Hepatocyte (in vitro differentiated cells): ENCODE results near the gene SSBP2. TPM values are rescaled to one million over a fixed set of nuclear protein-coding genes. Genes with fewer than 3 reads are reported as not detected.

Source experiments
- DNase-seq: peaks from one replicate; pipeline ENCODE4 v3.0.0-alpha.2; 2016; ENCODE audit warnings: low spot score
- H2AFZ ChIP-seq: fragments of 200-600 bp; sonication (generic); 2 replicates; pipeline ENCODE4 v1.6.0; 2016; ENCODE audit warnings: antibody characterized with exemption, mild to moderate bottlenecking
- H3K27ac ChIP-seq: fragments of 200-600 bp; sonication (generic); 2 replicates; pipeline ENCODE4 v1.5.1; 2016; ENCODE audit warnings: mild to moderate bottlenecking
- H3K27me3 ChIP-seq: fragments of 200-600 bp; sonication (generic); 2 replicates; pipeline ENCODE4 v1.6.1; 2016
- H3K36me3 ChIP-seq: fragments of 200-600 bp; sonication (generic); replicated peaks from 2 replicates; pipeline ENCODE4 v1.5.1; 2016; ENCODE audit warnings: low read depth; ENCODE audit not compliant: insufficient read depth
- H3K4me1 ChIP-seq: fragments of 200-600 bp; sonication (generic); 2 replicates; pipeline ENCODE4 v1.5.1; 2016; ENCODE audit warnings: mild to moderate bottlenecking, moderate library complexity; ENCODE audit not compliant: insufficient read depth
- H3K4me2 ChIP-seq: fragments of 200-600 bp; sonication (generic); 2 replicates; pipeline ENCODE4 v1.6.0; 2016
- H3K4me3 ChIP-seq: fragments of 200-600 bp; sonication (generic); 2 replicates; pipeline ENCODE4 v1.5.1; 2016; ENCODE audit warnings: mild to moderate bottlenecking
- H3K79me2 ChIP-seq: fragments of 200-600 bp; sonication (generic); 2 replicates; pipeline ENCODE4 v1.6.0; 2017; ENCODE audit warnings: mild to moderate bottlenecking
- H3K9me2 ChIP-seq: fragments of 200-600 bp; sonication (generic); replicated peaks from 2 replicates; pipeline ENCODE4 v1.6.0; 2017; ENCODE audit warnings: mild to moderate bottlenecking; ENCODE audit not compliant: insufficient read depth
- H3K9me3 ChIP-seq: fragments of 200-600 bp; sonication (generic); 2 replicates; pipeline ENCODE4 v1.5.1; 2016; ENCODE audit warnings: low read depth, mild to moderate bottlenecking
- H4K20me1 ChIP-seq: fragments of 200-600 bp; sonication (generic); 2 replicates; pipeline ENCODE4 v1.6.0; 2016; ENCODE audit warnings: mild to moderate bottlenecking; ENCODE audit not compliant: insufficient read depth, poor library complexity, severe bottlenecking
- EZH2 ChIP-seq: fragments of 200-600 bp; sonication (generic); IDR thresholded peaks from 2 replicates; pipeline ENCODE4 v1.6.1; 2016; ENCODE audit warnings: antibody characterized with exemption, mild to moderate bottlenecking, borderline replicate concordance
- EZH2phosphoT487 ChIP-seq: fragments of 200-600 bp; sonication (generic); IDR thresholded peaks from one replicate; pipeline ENCODE4 v1.6.1; 2018; ENCODE audit warnings: antibody characterized with exemption, mild to moderate bottlenecking, low read depth, moderate library complexity; ENCODE audit not compliant: unreplicated experiment, severe bottlenecking
- WGBS: methylation state at CpG from one replicate; pipeline ENCODE4 v1.1.6; 2016; ENCODE audit warnings: low lambda C conversion rate; ENCODE audit errors: missing lambda C conversion rate; 5-methylcytosine and 5-hydroxymethylcytosine counted together
- polyA plus RNA-seq: library from polyadenylated mRNA; unstranded; fragments of >200 nt; fragmentation: Nextera tagmentation; extraction: Ambion mirVana; gene quantifications from 2 replicates; pipeline ENCODE4 v1.2.1, GENCODE V29; 2016
- total RNA-seq: library from RNA; depleted of rRNA; stranded (reverse); fragments of >200 nt; gene quantifications from 2 replicates; pipeline ENCODE4 v1.2.3, GENCODE V29; 2014
- TF ChIP-seq, protein P1 (sequence below): fragments of 200-600 bp; sonication (generic); IDR thresholded peaks from 2 replicates; pipeline ENCODE4 v1.5.1; 2016; ENCODE audit warnings: antibody characterized with exemption, mild to moderate bottlenecking; ENCODE audit not compliant: poor library complexity

The SSBP2 gene
- total and polyA plus RNA-seq, 2 experiments from 2014 or later, result 23.7 to 48.2 TPM

DNA sequence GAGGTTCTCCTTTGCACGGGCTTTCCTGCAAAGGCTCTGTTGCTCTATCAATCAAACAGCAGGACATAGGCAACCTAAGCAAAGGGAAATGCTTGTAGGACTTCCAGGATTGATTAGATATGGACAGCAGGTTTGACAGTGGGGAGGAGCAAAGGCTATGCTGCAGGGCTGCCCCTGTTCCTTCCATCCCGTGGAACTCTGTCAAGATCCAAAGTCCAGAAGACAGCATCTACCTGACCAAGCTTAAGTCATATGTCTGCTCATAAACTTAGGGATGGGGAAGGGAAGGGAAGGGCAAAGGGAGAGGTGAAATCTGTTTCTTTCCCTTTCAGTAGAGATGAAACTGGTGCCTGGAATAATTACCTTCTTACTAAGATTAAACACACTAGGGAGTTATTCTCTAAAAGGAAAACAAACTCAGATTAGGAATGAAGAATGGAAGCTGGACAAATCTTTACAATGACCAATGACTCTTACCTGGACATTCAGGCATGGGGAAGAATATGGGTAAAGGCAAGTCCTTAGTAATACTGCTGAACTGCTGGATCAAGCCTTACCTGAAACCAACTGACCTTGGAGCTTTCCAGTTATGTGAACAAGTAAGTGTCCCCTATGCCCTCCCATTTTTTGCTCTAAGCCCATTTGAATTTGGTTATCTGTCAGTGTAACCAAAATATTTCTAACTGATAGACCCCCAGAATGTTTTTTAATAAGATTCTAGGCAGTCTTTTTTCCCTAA lies 348.5 kb downstream of the SSBP2 start:
- no peaks in the 10 kb centered on the region for H3K9me2 ChIP-seq
- H3K4me1 ChIP-seq, result no peaks in the 10 kb centered on the region
- TF ChIP-seq EZH2phosphoT487 (no peak), EZH2 (no peak)
- TF ChIP-seq, protein P1, sequence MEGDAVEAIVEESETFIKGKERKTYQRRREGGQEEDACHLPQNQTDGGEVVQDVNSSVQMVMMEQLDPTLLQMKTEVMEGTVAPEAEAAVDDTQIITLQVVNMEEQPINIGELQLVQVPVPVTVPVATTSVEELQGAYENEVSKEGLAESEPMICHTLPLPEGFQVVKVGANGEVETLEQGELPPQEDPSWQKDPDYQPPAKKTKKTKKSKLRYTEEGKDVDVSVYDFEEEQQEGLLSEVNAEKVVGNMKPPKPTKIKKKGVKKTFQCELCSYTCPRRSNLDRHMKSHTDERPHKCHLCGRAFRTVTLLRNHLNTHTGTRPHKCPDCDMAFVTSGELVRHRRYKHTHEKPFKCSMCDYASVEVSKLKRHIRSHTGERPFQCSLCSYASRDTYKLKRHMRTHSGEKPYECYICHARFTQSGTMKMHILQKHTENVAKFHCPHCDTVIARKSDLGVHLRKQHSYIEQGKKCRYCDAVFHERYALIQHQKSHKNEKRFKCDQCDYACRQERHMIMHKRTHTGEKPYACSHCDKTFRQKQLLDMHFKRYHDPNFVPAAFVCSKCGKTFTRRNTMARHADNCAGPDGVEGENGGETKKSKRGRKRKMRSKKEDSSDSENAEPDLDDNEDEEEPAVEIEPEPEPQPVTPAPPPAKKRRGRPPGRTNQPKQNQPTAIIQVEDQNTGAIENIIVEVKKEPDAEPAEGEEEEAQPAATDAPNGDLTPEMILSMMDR, result no peak
- no peaks in the 10 kb centered on the region for H3K79me2 ChIP-seq
- WGBS, result 43% methylated on average over 2 of the region's 2 CpGs
- H3K27me3 ChIP-seq, result no peaks in the 10 kb centered on the region
- no peaks in the 10 kb centered on the region for H3K36me3 ChIP-seq
- H3K9me3 ChIP-seq, result no peaks in the 10 kb centered on the region
- H3K4me3 ChIP-seq, result no peak overlapping the region
- peak; percentile 39 for DNase-seq
- no peaks in the 10 kb centered on the region for H4K20me1 ChIP-seq
- H3K4me2 ChIP-seq, result no peak overlapping the region
- H3K27ac ChIP-seq, result no peak overlapping the region
- no peak overlapping the region for H2AFZ ChIP-seq

DNA sequence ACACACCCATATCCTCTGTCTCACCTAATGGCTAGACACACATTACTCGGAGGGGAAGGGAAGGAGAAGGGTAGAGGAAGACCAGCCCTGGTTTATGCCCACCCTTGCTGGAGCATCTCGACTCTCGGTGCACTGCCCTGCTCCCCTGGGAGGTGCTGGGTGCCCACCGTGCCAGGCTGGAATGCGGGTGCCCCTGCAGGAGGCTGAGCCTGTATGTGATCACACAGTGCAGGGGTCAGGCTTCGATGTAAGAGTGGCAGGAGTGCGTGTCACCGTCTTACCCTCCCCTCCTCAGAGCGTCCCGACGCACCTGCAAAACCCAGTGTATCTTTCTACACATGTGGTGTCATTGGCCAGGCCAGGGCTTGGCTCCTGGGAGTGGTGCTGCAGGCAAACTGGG lies 349.6 kb downstream of the SSBP2 start:
- no peak overlapping the region for H2AFZ ChIP-seq
- no peaks in the 10 kb centered on the region for H3K4me1 ChIP-seq
- no peaks in the 10 kb centered on the region for H3K9me3 ChIP-seq
- H3K9me2 ChIP-seq, result no peaks in the 10 kb centered on the region
- DNase-seq, result no peak
- TF ChIP-seq EZH2 (no peak), EZH2phosphoT487 (no peak)
- TF ChIP-seq, protein P1, result no peak
- no peak overlapping the region for H3K4me2 ChIP-seq
- no peaks in the 10 kb centered on the region for H3K36me3 ChIP-seq
- 92% methylated on average over 11 of the region's 11 CpGs for WGBS
- H3K27ac ChIP-seq, result no peak overlapping the region
- H4K20me1 ChIP-seq, result no peaks in the 10 kb centered on the region
- H3K27me3 ChIP-seq, result no peaks in the 10 kb centered on the region
- H3K4me3 ChIP-seq, result no peak overlapping the region
- no peaks in the 10 kb centered on the region for H3K79me2 ChIP-seq

DNA sequence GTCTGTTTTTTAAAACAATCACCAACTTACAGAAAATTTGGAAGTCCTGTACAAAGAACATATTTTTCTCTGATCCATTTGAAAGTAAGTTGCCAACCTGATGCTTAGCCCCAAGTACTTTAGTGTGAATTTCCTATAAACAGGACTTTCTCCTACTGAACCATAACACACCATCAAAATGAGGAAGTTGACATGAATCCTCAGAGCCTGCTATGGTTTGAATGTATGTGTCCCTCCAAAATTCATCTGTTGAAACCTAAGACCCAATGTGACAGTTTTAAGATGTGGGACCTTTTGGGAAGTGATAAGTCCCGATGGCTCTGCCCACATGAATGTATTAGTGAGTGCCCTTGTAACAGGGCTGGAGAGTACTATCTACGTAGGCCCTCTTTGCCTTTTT lies 350.5 kb downstream of the SSBP2 start:
- Histone ChIP-seq H3K9me2 (no peaks in the 10 kb centered on the region), H3K4me2 (no peak overlapping the region), H4K20me1 (no peaks in the 10 kb centered on the region), H2AFZ (no peak overlapping the region), H3K79me2 (no peaks in the 10 kb centered on the region), H3K36me3 (no peaks in the 10 kb centered on the region), H3K27ac (no peak overlapping the region), H3K9me3 (no peaks in the 10 kb centered on the region), H3K4me1 (no peaks in the 10 kb centered on the region), H3K4me3 (no peak overlapping the region), H3K27me3 (no peaks in the 10 kb centered on the region)
- TF ChIP-seq, protein P1, result no peak
- no peak for TF ChIP-seq EZH2
- TF ChIP-seq EZH2phosphoT487, result no peak
- DNase-seq, result no peak
- WGBS, result 67% methylated on average over 2 of the region's 2 CpGs
